Sigmoid colon (tissue), 4 donors: Measurements from ENCODE around the gene SESN1.

ENCODE experiments used
- EP300 ChIP-seq, 4 donors: sonication (generic); formaldehyde crosslinking; IDR thresholded peaks; one replicate each; pipeline ENCODE4 v1.6.1; 2017; ENCODE audit warnings: antibody characterized with exemption in 4 of 4
- POLR2AphosphoS5 ChIP-seq, 4 donors: sonication (generic); formaldehyde crosslinking; IDR thresholded peaks; one replicate each; pipeline ENCODE4 v1.6.1; 2017; ENCODE audit warnings: antibody characterized with exemption in 4 of 4
- TF ChIP-seq, protein P1 (sequence below), 4 experiments: fragments of 450-650 bp in 3 of 4; fragments of 200-600 bp in 1 of 4; IDR thresholded peaks; one replicate each; pipeline ENCODE4 v1.5.1; 2016 to 2019; ENCODE audit warnings: antibody characterized with exemption in 4 of 4, mild to moderate bottlenecking in 3 of 4, moderate library complexity in 2 of 4

GRCh38 chr6:109075934-109076333, 18.7 kb downstream of the SESN1 start:
- TF ChIP-seq, protein P1, sequence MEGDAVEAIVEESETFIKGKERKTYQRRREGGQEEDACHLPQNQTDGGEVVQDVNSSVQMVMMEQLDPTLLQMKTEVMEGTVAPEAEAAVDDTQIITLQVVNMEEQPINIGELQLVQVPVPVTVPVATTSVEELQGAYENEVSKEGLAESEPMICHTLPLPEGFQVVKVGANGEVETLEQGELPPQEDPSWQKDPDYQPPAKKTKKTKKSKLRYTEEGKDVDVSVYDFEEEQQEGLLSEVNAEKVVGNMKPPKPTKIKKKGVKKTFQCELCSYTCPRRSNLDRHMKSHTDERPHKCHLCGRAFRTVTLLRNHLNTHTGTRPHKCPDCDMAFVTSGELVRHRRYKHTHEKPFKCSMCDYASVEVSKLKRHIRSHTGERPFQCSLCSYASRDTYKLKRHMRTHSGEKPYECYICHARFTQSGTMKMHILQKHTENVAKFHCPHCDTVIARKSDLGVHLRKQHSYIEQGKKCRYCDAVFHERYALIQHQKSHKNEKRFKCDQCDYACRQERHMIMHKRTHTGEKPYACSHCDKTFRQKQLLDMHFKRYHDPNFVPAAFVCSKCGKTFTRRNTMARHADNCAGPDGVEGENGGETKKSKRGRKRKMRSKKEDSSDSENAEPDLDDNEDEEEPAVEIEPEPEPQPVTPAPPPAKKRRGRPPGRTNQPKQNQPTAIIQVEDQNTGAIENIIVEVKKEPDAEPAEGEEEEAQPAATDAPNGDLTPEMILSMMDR (IDR thresholded peaks at IDR 0.05), result no peak
- TF ChIP-seq POLR2AphosphoS5 (IDR thresholded peaks at IDR 0.05) (no peak), EP300 (IDR thresholded peaks at IDR 0.05) (no peak)
